ENCODE measurements around the gene SLC9A3.

The SLC9A3 gene

GRCh38 chr5:524234-524972, at the start of gene SLC9A3:
Gene SLC9A3 (minus strand): TSS chr5:524449.
- TF ChIP-seq CTCF (IDR thresholded peaks at IDR 0.05; ENCODE audit: insufficient read depth, missing control alignments) = no peak
- FAIRE-seq (no peak), DNase-seq (ENCODE audit: insufficient read length, low spot score) (no peak)

GRCh38 chr5:573976-574375, 49.7 kb upstream of the SLC9A3 start:
- no peak for FAIRE-seq
- TF ChIP-seq CTCF (IDR thresholded peaks at IDR 0.05; ENCODE audit: insufficient read depth, missing control alignments) = no peak

GRCh38 chr5:573206-573605, 49.0 kb upstream of the SLC9A3 start:
- FAIRE-seq (no peak), DNase-seq (ENCODE audit: insufficient read length, low spot score) (no peak)
- no peak for TF ChIP-seq CTCF (IDR thresholded peaks at IDR 0.05; ENCODE audit: insufficient read depth, missing control alignments)

More at GRCh38 chr5:573976-574375, 49.7 kb upstream of the SLC9A3 start:
- DNase-seq (ENCODE audit: insufficient read length, low spot score) = no peak

- no peak for DNase-seq (ENCODE audit: insufficient read length, low spot score)
- FAIRE-seq = no peak
- no peak for TF ChIP-seq CTCF (IDR thresholded peaks at IDR 0.05; ENCODE audit: insufficient read depth, missing control alignments)
Observed at GRCh38 chr5:572398-573019, 48.3 kb upstream of the SLC9A3 start.

GRCh38 chr5:571791-572190, 47.5 kb upstream of the SLC9A3 start:
- TF ChIP-seq CTCF (IDR thresholded peaks at IDR 0.05; ENCODE audit: insufficient read depth, missing control alignments) = no peak
- DNase-seq (ENCODE audit: insufficient read length, low spot score) (no peak), FAIRE-seq (no peak)

GRCh38 chr5:570886-571285, 46.6 kb upstream of the SLC9A3 start:
- FAIRE-seq (no peak), DNase-seq (ENCODE audit: insufficient read length, low spot score) (no peak)
- no peak for TF ChIP-seq CTCF (IDR thresholded peaks at IDR 0.05; ENCODE audit: insufficient read depth, missing control alignments)

GRCh38 chr5:570446-570845, 46.2 kb upstream of the SLC9A3 start:
- DNase-seq (ENCODE audit: insufficient read length, low spot score) = no peak
- TF ChIP-seq CTCF (IDR thresholded peaks at IDR 0.05; ENCODE audit: insufficient read depth, missing control alignments) = no peak
- no peak for FAIRE-seq
